T-helper 22 cell (primary cell): ENCODE results near the gene GLP1R.

Experiments
- DNase-seq: peaks from one replicate; pipeline ENCODE4 v3.0.0-alpha.2; 2020; ENCODE audit warnings: low read depth

GLP1R gene

DNA sequence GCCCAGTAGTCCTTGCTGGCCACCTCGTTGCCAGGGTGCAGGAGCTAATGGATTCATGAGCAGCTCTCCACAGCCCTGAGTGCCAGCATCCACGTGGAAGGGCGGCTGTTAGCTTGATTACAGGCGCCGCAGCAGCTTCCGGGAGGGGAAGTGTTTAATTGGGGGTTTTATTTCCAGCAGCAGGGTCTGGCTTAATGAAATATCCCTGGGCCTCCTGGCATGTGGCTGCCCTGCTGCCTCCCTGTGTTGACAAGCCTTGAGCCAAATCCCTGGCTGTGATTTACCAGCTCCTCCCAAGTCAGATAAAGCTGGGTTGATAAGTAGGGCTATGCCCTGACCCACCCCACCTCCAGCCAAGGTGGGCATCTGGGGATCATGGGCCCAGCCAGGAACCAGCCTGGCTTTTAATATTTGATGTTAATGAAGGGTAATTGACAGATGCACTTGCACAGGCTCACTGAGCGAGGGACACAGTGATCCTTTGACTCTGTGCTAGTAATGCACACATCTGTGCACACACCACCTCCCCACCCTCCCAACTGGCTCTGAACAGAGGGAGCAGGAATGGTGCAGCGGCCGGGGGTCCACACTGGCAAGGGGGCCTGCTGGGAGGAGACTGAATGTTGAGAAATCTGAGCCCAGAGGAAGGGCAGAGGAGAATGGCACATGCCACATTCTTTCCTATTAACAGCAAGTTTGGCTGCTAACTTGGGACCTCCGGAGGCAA is 13.6 kb downstream of the GLP1R start:
- no peak for DNase-seq

DNA sequence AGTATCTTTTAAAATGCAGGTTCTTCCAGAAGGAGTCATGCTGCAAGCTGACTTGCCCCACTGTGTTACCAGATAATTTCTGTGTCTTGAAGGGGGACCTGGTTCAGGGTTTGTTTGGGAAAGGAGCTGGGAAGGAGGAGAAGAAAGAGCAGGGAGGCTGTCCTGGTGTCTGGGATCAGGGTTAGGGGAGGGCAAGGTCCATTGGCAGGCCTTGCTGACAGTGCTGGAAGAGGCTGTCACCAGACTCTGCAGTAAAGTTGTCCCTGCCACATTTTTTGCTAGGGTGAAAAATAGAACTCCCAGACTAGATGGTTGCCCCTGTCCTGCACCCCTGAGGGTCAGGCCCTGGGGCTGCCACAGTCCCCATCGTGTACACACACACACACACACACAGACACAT is 14.9 kb downstream of the GLP1R start:
- no peak for DNase-seq

DNA sequence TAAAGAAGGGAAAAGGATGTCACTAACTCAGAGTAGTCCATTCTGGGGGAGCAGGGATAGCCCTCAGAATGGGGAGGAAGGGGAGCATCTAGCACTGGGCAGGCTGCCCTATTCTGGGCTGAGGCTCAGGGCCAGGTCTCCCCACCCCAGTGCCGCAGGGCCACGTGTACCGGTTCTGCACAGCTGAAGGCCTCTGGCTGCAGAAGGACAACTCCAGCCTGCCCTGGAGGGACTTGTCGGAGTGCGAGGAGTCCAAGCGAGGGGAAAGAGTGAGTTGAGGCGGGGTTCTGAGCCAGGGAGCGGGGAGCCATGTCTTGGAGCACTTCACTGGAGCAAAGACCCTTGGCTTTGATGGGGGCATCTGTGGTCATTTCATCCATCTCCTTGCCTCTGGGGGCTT is 17.0 kb downstream of the GLP1R start:
- no peak for DNase-seq

DNA sequence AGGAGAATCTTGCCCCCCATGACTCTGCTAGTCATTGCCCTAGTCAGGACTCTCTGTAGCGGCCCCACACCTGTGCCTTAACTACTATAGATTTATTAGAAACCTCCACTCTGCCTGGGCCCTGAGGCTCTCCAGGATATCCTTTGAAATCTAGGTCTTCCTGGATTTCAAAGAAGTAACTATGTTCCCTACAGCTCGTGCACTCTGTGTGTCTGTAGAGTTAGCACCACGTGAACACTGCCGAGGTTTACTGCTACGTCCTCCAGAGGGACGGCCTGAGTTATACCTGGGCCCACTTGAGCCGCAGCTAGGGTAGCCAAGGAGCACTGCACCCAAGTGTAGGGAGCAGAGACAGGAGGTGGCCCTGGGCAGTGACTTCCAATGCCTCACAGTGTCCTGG is 19.8 kb downstream of the GLP1R start:
- DNase-seq = no peak

DNA sequence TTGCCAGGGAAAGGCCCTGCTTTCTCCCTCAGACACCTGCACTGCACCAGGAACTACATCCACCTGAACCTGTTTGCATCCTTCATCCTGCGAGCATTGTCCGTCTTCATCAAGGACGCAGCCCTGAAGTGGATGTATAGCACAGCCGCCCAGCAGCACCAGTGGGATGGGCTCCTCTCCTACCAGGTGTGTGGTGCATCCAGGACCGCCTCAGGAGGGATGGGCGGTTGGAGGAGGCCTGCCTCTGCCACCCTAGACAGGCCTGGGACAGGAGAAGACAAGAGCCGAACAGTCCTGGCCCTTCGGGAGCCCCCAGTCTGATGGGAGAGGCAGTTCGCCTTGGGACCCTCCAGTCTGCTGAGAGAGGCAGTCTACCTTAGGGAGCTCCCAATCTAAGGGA is 24.2 kb downstream of the GLP1R start:
- no peak for DNase-seq

DNA sequence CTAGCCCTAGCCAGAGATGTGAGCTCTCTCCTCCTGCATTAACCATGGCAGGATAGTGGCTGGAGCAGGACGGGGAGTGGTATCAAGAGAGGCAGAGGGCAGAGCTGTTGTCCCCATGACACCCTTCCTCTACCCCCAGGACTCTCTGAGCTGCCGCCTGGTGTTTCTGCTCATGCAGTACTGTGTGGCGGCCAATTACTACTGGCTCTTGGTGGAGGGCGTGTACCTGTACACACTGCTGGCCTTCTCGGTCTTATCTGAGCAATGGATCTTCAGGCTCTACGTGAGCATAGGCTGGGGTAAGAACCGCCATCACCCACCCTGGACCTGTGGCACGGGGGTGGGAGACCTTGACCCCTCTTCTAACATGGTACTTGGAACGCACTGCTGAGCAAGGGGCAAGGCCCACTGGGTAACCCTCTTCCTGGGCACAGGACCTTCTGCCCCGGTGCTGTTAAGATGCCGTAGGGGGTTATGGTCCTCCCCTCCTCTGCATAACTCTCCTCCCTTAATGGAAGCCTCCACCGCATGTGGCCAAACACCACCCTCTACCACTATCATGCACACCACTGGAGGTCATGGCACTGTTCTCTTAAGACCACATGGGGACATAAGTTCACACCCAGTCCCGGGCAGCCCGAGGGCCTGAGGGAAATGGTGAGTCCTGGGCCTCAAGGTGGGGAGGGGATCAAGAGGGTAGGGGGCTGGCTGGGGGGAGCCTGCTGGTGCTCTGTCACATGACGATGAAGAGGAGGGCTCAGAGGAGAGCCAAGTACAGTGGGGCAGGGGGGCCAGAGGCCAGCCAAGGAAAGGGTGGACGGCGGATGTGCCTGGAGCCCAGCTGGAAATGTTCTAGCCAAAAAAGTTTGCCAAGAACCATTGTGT is 25.1 kb downstream of the GLP1R start:
- no peak for DNase-seq

DNA sequence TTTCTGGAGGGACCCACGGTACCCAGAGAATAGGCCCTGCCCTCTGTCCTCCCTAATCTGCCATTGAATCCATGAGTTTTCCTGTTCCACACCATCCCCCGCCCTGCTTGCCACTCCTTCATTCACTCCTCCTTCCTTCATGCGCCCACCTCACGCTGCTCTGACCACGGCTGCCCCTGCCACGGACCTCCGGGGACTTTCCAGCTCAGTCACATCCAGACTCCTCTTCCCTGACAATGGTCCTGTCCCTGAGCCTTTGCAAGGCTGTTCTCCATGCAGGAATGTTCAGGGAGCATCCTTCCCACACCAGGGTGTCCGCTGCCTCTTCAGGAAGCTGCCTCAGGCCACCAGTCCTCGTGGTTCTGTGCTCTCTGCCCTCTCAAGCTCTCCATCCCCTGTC is 25.9 kb downstream of the GLP1R start:
- no peak for DNase-seq

DNA sequence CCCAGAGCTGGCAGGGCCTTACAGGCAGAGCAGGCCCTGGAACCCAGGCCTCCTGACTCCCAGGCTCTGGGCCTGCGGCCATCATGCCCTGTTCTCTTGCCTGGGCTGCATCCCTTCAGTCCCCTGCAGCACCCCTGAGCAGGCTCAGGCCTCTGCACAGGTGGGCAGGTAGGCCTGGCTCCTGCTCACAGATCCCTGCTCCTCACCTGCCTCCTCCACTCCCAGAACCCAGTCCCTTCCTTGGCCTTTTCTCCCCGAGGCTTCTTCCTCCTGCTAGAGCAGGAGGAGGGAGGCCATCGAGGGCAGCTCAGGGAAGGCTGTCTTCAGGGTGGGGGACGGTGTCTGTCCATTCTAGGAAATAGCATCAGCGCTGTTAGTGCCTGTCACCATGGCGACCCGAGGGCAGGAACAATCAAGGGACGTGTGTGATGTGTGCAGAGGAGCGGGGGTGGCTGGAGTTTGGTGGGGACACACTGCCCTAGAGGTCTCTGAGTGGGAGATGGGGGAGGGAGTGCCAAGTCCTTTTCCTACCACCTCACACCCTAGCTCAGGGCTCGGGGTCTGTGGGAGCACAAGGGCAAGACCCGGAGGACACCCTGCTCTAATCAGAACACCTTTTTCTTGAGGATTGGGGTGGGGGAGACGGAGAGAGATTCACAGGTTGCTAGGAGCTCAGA is 26.6 kb downstream of the GLP1R start:
- DNase-seq = no peak

DNA sequence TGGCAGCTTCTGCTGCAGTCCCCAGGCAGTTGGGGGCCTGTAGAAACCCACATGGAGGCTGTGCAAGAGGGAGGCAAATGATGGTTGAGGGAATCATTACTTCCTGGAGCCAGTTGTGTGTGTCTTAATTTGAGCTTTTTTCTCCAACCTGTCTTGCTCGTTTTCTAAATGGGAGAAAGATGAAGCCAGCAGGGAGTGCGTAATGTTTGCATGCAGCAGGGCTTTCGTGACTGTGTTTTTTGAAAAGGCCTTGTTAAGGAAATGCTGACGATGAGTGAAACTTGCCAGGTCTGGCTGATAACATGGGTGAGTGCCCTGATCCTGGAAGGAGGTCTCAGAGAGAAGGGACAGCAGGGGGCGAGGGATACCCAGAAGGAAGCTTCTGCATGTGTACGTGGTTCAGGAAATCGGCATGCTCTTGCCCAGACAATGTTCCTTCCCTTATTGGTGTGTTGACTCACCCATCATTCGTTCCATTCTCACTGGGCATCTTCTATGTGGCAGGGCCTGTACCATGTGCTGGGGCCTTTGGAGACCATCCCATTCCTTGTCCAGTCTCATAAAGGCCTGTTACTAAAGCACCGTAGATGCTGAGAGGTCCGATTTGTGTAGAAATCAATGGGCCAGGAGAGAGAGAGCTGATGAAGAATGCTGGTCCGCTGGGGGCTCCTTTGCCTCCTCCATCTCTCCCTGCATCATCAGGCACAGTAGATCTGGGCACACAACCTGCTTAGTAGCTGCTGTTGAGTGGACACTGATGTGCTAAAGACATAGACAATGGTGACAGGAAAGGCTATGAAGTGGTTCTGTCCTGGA is 27.4 kb downstream of the GLP1R start:
- no peak for DNase-seq

DNA sequence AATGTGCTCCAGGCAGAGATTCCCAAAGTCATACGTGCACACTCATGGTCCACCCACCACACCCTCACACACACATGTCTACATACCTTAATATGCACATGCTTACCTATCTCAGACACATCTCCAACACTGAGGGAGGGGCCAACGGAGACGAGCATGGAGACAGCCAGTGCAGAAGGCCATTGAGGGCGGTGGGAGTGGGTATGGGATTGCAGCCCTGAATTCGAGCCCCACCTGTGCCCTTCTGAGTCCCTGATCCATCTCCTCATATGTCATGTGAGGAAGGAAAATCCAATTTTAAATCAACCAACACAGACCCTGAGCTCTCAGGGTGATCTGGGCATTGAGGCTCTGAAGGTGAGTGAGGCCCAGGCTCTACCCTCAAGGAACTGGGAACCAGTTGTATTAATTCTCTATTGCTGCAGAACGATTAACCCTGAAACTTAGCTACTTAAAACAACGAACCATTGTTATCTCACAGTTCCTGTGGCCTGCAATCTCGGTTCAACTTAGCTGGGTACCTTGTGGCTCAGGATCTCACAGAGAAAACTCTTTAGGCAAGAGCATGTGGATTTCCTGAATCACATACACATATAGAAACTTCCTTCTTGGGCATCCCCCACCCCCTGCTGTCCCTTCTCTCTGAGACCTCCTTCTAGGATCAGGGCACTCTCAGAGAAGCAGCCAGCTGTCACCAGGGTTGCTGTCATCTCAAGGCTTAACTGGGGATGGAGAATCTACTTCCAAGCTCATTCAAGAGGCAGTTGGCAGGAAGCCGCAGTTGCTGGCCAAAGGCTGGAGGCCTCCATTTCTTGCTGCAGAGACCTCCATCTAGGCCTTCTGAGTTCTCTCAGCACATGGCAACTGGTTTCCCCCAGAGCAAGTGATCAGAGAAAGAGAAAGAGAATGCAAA is 28.3 kb downstream of the GLP1R start:
- DNase-seq = no peak

DNA sequence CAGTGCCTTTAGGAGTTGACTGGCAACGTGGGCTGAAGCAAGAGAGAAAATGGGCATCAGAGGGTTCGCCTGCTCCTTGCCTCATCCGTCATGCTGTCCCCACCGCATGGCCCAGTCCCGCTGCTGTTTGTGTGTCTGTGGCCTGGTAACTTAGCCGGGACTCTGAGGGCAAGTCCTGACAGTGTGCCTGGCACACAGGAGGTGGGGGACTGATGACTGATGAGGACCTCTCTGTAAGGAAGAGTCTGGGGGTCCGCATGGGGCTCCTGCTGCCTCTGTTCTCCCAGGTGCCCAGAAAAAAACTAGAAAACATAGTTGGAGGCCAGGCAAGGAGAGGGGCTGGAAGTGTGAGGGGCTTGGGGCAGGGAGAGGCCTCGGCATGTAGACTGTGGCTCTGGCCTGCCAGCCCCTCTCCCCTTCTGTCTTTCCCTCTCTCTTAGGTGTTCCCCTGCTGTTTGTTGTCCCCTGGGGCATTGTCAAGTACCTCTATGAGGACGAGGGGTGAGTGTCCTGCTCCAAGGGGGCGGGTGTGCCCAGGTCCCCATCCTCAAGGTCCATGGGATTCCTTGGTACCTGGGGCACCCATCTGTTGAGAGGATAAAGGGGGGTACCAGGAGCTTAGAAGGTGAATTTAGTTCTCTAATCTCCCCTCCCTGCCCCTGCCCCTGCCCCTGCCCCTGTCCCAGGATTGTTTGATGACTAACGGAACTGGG is 29.5 kb downstream of the GLP1R start:
- no peak for DNase-seq

DNA sequence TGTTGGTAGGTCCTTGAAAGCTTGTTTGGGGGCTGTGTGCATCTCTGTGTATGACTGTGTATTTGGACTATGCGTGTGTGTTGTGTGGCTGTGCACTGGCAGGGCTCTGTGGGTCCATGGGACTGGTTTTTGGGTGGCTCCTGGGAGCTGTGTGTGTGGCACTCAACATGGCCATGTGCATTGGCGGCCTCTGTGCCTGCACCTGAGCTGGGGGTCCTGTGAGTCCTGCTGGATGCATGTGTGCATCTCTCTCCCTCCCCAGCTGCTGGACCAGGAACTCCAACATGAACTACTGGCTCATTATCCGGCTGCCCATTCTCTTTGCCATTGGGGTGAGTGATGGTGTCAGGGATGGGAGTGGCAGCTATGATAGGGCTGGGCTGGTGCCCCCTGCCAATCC is 30.1 kb downstream of the GLP1R start:
- DNase-seq = no peak

DNA sequence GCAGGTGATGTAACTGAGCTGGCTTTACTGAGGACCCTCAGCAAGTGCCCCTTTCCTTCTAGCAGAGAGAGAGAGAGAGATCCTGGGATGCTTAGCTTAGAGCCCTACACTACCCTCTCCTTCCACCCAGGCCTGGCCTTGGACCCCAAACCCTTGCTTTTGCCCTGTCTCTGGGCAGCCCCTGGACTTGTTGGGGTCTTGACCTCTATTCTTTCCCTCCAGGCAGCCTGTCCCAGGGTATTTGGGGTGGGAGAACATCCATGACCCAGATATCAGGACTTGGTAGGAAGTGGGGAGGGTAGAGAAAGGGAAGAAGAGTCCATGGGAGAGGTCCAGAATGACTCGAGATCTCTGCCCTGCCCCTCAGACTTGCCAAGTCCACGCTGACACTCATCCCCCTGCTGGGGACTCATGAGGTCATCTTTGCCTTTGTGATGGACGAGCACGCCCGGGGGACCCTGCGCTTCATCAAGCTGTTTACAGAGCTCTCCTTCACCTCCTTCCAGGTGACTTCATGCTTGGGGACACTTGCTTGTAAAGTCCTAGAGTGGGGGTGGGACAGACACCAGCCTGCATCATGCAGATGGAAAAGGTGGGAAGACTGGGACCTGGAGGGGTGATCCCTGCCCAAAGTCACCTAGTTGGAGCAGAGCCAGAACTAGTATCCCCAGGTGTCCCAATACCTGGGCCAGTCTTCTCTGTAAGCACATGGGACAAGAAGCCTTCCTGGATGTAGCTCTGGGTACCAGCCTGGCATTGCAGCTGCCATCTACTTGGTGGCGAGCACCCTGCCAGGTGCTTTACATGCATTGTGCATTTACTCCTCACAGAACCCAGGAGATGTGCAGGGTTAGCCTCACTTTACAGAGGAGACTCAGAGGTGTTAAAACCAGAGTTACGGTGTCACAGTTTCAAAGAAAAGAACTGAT is 30.9 kb downstream of the GLP1R start:
- DNase-seq = no peak

DNA sequence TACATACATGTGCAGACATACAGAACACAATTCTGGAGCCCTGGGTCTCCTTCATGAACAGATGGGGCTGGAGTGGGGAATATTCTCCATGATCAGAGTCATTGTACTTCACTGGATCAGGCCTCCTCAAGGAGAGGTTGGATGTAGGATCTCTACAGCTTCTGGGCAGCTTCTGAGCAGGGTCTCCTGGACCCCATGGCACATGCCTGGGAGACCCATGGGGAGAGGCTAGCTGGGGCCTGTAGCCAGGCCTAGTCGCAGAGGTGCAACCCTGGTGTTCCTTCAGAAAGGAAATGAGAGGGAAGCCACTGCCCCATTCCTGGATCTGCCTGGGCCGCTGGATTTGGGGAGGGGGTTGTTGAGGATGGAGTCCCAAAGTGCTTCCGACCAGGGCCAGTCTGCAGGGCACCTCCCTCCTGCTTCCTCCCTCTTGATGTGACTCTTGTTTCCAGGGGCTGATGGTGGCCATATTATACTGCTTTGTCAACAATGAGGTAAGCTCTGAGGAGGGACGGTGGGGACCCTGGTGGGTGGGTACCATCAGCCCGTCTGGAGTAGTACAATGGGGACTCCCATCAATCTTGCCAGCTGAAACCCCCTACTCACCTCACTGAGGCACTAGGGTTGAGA is 31.8 kb downstream of the GLP1R start:
- no peak for DNase-seq

DNA sequence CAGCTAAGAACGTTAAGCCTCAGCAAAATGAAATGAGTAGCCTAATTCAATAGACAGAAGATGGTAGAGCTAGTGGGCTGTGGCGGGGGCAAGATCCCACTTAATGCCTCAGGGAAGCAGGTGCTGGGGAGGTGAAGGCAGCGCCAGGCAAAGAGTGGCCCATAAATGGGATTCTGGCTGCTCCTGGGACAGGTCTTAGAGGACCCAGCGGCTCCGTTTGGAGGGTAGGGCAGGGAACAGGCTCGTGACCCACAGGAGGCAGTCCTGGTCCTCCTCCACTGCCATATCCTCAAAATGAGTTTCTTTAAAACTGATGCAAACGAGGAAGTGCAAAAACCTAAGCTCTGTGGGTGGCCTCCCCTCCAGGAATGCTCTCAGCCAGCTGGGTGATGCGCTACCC is 33.7 kb downstream of the GLP1R start:
- DNase-seq = no peak

DNA sequence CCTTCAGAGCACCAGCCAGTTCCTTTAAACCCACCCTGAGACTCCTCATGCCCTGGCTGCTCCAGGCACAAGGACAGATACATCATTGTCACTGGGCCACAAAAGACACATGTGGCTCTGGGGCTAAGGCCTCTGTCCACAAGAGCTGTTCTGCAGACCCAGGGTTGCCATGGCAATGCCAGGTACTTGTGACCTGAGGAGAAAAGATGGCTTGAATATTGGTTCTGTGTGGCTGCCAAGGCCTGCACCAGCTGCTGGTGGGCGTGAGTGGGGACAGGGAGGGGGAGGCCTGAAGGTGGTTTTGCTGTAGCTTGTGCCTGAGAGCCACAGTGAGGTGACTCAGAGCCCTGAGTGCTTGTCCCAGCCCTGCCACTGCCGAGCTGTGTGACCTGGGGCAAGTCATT is 34.7 kb downstream of the GLP1R start:
- DNase-seq = no peak

DNA sequence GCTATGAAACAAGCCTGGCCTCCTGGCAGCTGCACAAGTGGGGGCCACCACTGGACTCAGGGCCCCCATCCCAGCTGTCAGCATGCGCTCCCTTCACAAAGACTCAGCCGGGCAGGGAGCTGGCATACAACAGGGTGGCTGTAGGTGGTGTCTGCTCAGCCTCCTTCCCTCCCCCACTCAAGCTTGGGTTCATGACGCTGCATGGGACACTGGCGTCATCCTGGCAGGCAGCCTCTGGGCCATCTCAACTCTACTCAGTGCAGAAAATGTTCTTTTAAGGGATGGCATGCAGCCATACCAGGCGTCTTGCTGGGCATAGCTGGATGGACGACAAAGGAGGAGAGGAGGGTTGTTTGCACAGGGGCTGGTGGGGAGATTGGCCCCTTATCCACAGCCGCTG is 35.9 kb downstream of the GLP1R start:
- no peak for DNase-seq

DNA sequence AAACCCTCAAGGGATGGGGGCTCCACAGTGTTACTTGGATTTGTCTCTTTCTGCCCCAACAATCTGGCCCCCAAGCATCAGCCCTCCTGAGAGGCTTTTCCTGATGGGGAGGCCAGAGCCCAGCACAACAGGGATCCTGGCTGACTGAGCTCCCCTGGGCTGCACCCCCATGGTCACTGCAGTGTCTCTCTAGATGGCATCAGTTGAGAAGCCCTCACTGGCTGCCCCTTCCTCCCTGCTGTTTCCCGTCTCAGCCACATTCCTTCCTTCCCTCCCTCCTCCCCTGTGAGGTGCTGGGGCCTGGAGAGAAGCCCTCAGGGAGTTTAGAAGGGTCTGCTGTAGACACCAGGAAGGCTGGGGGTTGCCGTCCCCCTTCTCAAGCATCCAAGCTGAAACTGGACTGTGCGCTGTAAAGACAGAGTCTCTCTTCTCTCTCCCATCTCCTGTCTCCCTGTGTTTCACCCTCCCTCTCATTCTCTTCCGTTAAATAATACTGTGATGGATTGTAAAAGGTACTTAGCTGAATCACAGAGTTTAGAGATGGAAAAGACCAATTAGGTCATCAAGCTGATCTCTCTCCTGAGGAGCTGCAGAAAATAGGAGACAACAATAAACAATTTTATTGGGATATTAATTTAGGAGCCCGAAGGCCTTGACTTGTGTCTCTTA is 36.7 kb downstream of the GLP1R start:
- no peak for DNase-seq
